Uterus (tissue), 4 donors: ENCODE results near the gene BRF1. TPM values are rescaled to one million over a fixed set of nuclear protein-coding genes. Genes with fewer than 3 reads are reported as not detected.

Source experiments
- DNase-seq, 2 donors: peaks; one replicate each; pipeline ENCODE4 v3.0.0-alpha.2; 2019 to 2020
- H3K27ac ChIP-seq, 2 donors: fragments of 200-600 bp; sonication (generic); 1 replicate in 1 of 2; 2 replicates in 1 of 2; pipeline ENCODE4 v1.5.1; 2016 to 2018
- H3K27me3 ChIP-seq, 2 donors: fragments of 200-600 bp; sonication (generic); one replicate each; pipeline ENCODE4 v1.5.1; 2018 to 2019; ENCODE audit warnings: control low read depth in 1 of 2
- H3K36me3 ChIP-seq, 2 donors: fragments of 200-600 bp; sonication (generic); one replicate each; pipeline ENCODE4 v1.5.1; 2019; ENCODE audit warnings: control low read depth in 1 of 2
- H3K4me1 ChIP-seq, 2 donors: fragments of 200-600 bp; sonication (generic); one replicate each; pipeline ENCODE4 v1.5.1; 2018 to 2019; ENCODE audit warnings: control low read depth in 1 of 2
- H3K4me3 ChIP-seq, 2 donors: fragments of 200-600 bp; sonication (generic); 1 replicate in 1 of 2; 2 replicates in 1 of 2; pipeline ENCODE4 v1.5.1; 2018 to 2019; ENCODE audit warnings: mild to moderate bottlenecking in 1 of 2
- H3K9me3 ChIP-seq, 2 donors: fragments of 200-600 bp; sonication (generic); one replicate each; pipeline ENCODE4 v1.5.1; 2019; ENCODE audit warnings: control low read depth in 1 of 2
- POLR2A ChIP-seq, 2 donors: fragments of 450-650 bp; IDR thresholded peaks; one replicate each; pipeline ENCODE4 v1.6.1; 2016; ENCODE audit warnings: antibody characterized with exemption in 2 of 2, mild to moderate bottlenecking in 1 of 2, moderate library complexity in 1 of 2
- intact Hi-C: fragments of 100-400 bp; cut with DNase I; formaldehyde crosslinking; loops from one replicate; pipeline ENCODE4 v1.15.1; 2023; ENCODE audit warnings: low total_unique reads
- total RNA-seq, 4 donors: library from RNA; depleted of rRNA in 3 of 4; stranded (reverse); fragments of >200 nt in 3 of 4; gene quantifications; one replicate each; pipeline versions ENCODE4 v1.1.0 to v1.2.4, GENCODE V29; 2014 to 2023
- TF ChIP-seq, protein P1 (sequence below), 4 experiments: fragments of 200-600 bp in 2 of 4; fragments of 450-650 bp in 2 of 4; sonication (generic) in 2 of 4; IDR thresholded peaks; one replicate each; pipeline ENCODE4 v1.5.1; 2016 to 2019; ENCODE audit warnings: antibody characterized with exemption in 4 of 4, mild to moderate bottlenecking in 2 of 4, moderate library complexity in 1 of 4
- donor health status: DM: yes; HTN: yes; CAD: no.

BRF1 gene
- total RNA-seq, 4 donors from 2014 or later: 9.7 to 77.7 (median 61.3) TPM

DNA sequence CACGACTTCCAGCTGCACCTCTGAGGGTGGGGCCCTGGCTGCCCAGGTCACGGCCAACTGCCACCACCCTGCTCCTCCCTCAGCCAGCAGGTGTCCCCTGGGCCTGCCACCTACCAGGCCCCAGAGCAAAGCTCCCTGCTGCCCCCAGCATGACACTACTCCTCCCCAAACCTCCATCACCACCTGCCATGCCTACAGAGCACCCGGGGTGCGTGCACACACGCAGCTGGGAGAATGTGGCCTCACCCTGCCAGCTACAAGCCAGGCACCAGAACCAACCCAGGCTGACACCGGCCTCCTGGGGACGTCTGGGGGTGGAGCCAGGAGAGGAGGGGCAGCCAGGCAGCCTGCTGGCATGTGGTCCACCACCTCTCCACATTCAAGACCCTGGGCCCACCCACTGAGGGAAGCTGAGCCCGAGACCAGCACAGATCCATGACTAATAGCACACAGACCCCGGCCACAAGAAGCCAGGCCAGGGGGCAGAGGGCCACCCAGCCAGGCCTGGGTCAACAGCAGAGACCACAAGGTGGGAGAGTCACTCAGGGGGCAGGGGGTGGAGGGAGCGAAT lies 135.6 kb downstream of the BRF1 start:
- intact Hi-C loops: no loop called here
- Histone ChIP-seq H3K9me3 (no peaks in the 10 kb centered on the region), H3K27ac (no peak overlapping the region), H3K4me1 (peaks cover 0 to 10% of the 10 kb centered on the region in 2 donors), H3K4me3 (no peak overlapping the region), H3K36me3 (no peaks in the 10 kb centered on the region), H3K27me3 (peaks cover 0 to 9% of the 10 kb centered on the region in 2 donors)
- TF ChIP-seq POLR2A (IDR thresholded peaks at IDR 0.05): no peak
- TF ChIP-seq, protein P1, sequence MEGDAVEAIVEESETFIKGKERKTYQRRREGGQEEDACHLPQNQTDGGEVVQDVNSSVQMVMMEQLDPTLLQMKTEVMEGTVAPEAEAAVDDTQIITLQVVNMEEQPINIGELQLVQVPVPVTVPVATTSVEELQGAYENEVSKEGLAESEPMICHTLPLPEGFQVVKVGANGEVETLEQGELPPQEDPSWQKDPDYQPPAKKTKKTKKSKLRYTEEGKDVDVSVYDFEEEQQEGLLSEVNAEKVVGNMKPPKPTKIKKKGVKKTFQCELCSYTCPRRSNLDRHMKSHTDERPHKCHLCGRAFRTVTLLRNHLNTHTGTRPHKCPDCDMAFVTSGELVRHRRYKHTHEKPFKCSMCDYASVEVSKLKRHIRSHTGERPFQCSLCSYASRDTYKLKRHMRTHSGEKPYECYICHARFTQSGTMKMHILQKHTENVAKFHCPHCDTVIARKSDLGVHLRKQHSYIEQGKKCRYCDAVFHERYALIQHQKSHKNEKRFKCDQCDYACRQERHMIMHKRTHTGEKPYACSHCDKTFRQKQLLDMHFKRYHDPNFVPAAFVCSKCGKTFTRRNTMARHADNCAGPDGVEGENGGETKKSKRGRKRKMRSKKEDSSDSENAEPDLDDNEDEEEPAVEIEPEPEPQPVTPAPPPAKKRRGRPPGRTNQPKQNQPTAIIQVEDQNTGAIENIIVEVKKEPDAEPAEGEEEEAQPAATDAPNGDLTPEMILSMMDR (IDR thresholded peaks at IDR 0.05): no peak
- DNase-seq: no peak

DNA sequence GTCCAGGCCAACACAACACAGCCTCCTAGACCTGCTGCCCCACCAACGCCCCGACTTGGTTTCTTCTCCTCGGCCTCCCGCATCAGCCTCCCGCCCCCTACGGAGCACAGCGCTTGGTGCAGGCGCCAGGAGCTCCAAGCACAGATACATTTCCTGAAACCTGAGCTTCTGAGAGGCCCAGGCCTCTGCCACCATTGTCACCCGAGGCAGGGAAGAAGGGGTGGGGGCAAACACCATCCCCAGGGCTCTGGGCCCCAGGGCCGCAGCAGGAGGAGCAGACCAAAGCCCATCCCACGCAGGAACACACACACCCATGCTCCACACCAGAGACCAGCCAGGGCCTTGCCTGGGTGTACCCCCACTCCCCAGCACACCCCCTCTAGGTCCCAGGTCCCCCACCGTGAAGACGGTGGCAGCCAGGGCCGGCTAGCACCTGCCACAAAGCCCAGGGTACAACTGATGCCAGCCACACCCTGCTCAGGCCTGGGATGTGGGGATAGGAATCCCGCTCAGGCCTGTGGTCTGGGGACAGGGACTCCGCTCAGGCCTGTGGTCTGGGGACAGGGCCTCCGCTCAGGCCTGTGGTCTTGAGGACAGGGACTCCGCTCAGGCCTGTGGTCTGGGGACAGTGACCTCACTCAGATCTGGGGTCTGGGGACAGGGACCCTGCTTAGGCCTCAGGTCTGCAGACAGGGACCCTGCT lies 137.6 kb downstream of the BRF1 start:
- H3K4me1 ChIP-seq: peaks cover 0 to 10% of the 10 kb centered on the region in 2 donors
- TF ChIP-seq POLR2A (IDR thresholded peaks at IDR 0.05): no peak
- TF ChIP-seq, protein P1 (IDR thresholded peaks at IDR 0.05): no peak
- no peak overlapping the region for H3K27ac ChIP-seq
- H3K27me3 ChIP-seq: no peaks in the 10 kb centered on the region
- intact Hi-C loops: no loop called here
- no peak overlapping the region for H3K4me3 ChIP-seq
- H3K36me3 ChIP-seq: no peaks in the 10 kb centered on the region
- no peak for DNase-seq
- H3K9me3 ChIP-seq: no peaks in the 10 kb centered on the region

GRCh38 chr14:105162669-105162979 lies 138.2 kb downstream of the BRF1 start:
- Histone ChIP-seq H3K4me1 (peaks cover 0 to 7% of the 10 kb centered on the region in 2 donors), H3K36me3 (no peaks in the 10 kb centered on the region), H3K27ac (no peak overlapping the region), H3K4me3 (no peak overlapping the region), H3K9me3 (no peaks in the 10 kb centered on the region), H3K27me3 (no peaks in the 10 kb centered on the region)
- no peak for DNase-seq
- intact Hi-C loops: no loop called here
- no peak for TF ChIP-seq POLR2A (IDR thresholded peaks at IDR 0.05)
- TF ChIP-seq, protein P1 (IDR thresholded peaks at IDR 0.05): no peak

GRCh38 chr14:105161964-105162668 lies 138.7 kb downstream of the BRF1 start:
- Histone ChIP-seq H3K4me1 (peaks cover 0 to 4% of the 10 kb centered on the region in 2 donors), H3K9me3 (no peaks in the 10 kb centered on the region), H3K4me3 (no peak overlapping the region), H3K36me3 (no peaks in the 10 kb centered on the region), H3K27me3 (no peaks in the 10 kb centered on the region), H3K27ac (no peak overlapping the region)
- intact Hi-C loops: no loop called here
- TF ChIP-seq, protein P1 (IDR thresholded peaks at IDR 0.05): no peak
- TF ChIP-seq POLR2A (IDR thresholded peaks at IDR 0.05): no peak
- no peak for DNase-seq

DNA sequence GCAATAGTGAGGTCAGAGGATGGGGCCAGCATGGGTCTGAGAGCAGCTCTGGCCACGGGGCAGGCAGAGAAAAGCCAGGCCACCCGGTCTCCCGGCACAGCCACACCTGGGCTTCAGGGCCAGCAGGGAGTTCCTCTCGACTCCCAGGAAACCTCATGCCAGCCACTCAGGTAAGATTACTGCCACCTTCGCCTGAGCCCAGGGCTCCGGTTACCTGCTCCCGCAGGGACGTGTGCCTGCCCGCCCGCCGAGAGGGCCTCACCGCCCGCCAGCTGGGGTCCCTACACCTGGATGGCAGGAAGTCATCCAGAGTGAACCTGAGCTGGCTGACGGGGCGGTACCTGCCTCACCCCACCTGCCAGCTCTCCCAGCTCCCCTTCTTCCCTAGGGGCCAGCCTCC lies 139.5 kb downstream of the BRF1 start:
- Histone ChIP-seq H3K4me1 (no peaks in the 10 kb centered on the region), H3K27me3 (no peaks in the 10 kb centered on the region), H3K4me3 (no peak overlapping the region), H3K36me3 (no peaks in the 10 kb centered on the region), H3K27ac (no peak overlapping the region), H3K9me3 (no peaks in the 10 kb centered on the region)
- no peak for DNase-seq
- TF ChIP-seq, protein P1 (IDR thresholded peaks at IDR 0.05): no peak
- no peak for TF ChIP-seq POLR2A (IDR thresholded peaks at IDR 0.05)
- intact Hi-C loops: no loop called here
